ENCODE measurements around the gene SDK1. TPM values are rescaled to one million over a fixed set of nuclear protein-coding genes. Genes with fewer than 3 reads are reported as not detected.

SDK1 gene
- total RNA-seq, 2 experiments from 2014 or later, result 0.19 to 0.36 TPM

DNA sequence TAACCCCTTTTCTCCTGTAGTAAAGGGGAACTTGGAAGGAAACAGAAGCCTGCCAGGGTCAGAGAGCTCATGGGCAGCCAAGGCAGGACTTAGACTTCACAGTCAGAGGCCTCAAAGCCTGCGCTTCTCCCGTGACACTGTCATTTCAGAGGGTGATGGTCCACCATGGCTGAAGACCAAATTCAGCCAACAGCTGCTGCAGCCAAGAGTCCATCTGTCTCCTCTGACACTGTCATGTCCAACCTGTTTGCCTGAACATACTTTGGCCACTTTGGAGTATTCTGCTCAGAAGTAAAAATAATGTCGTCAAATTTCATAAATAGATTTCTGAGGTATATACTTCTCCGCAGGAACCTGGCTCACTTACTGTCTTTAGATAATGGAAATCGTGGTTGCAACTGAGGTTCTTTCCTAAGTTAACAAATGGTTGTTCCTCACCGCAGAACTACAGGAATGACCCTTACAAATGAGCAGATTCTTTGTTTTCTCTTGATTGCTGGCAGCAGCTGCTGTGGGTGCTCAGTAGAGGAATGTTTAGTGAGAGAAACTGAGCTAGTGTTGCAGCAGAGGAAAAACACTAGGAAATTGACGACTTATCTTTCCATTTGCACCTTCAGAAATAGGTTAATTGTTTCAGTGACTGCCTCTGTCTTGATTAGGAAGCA is 626.5 kb downstream of the SDK1 start:
- POLR2A ChIA-PET, result interaction anchor here (0.7 kb wide), 1 partner anchor 361 kb away, joined by 4 read pairs; no protein-coding TSS in a partner anchor
- CTCF ChIA-PET (ENCODE audit: unreplicated experiment), result no interaction called here

DNA sequence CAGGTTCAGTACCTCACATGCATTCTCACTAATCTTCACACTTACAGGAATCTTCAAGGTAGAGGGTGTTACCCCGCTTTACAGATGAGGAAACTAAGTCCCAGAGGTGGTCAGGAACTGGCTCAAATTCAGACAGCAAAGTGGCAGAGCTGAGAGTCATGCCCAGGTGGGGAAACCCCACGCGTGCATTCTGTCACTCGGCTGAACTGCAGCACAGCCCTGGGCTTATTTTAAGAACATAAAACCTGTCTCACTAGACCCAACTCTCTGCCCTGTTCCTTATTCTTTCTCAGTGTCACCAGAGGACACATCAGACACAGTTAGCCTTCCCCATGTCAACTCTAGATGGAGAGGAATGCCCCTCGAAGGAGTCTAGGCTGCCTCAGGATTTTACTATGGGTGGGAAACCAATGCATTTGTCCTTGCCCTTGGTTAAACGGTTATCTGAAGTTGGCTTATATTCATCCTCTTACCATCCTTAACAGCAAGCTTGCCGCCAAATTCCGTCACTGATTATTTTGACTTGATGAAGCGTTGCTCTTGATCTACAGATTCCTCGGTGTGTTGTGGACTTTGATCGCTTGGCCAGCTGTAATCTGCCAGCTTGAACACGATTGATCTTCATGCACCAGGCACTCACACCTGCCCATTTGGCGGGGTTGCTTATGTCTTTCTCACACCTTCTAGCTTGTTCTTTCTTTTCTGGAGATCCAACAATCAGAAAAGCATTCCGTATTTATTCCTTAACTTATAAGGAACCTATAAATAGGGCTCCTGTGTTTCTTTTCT is 627.9 kb downstream of the SDK1 start:
- TF ChIP-seq EZH2phosphoT487 (IDR thresholded peaks at IDR 0.05; ENCODE audit: borderline replicate concordance, low read depth, low read length), result no peak
- TF ChIP-seq, protein P1, sequence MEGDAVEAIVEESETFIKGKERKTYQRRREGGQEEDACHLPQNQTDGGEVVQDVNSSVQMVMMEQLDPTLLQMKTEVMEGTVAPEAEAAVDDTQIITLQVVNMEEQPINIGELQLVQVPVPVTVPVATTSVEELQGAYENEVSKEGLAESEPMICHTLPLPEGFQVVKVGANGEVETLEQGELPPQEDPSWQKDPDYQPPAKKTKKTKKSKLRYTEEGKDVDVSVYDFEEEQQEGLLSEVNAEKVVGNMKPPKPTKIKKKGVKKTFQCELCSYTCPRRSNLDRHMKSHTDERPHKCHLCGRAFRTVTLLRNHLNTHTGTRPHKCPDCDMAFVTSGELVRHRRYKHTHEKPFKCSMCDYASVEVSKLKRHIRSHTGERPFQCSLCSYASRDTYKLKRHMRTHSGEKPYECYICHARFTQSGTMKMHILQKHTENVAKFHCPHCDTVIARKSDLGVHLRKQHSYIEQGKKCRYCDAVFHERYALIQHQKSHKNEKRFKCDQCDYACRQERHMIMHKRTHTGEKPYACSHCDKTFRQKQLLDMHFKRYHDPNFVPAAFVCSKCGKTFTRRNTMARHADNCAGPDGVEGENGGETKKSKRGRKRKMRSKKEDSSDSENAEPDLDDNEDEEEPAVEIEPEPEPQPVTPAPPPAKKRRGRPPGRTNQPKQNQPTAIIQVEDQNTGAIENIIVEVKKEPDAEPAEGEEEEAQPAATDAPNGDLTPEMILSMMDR (conservative IDR thresholded peaks at IDR 0.05; ENCODE audit: low read length), result no peak
- CTCF ChIA-PET (ENCODE audit: unreplicated experiment), result interaction anchor here (0.6 kb wide), 1 partner anchor 18 kb away, joined by 3 read pairs; no protein-coding TSS in a partner anchor
- intact Hi-C loops (cut with micrococcal nuclease; ENCODE audit: unreplicated experiment), result no loop called here

More for the DNA sequence above, 626.5 kb downstream of the SDK1 start:
- Histone ChIP-seq H4K20me1 (ENCODE audit: insufficient read depth, low read length) (no peaks in the 10 kb centered on the region), H3K4me3 (ENCODE audit: low read depth, low read length, poor library complexity, severe bottlenecking) (no peak overlapping the region), H3K9me2 (ENCODE audit: insufficient read depth, low read length) (no peaks in the 10 kb centered on the region), H3K79me2 (ENCODE audit: insufficient read depth, low read depth, low read length) (no peaks in the 10 kb centered on the region), H3K9me3 (ENCODE audit: low read length) (no peaks in the 10 kb centered on the region), H3K27ac (ENCODE audit: low read depth, low read length, poor library complexity, severe bottlenecking) (no peak overlapping the region), H3K4me1 (ENCODE audit: insufficient read depth, low read length, poor library complexity, severe bottlenecking) (no peaks in the 10 kb centered on the region), H3K4me2 (ENCODE audit: low read length) (no peak overlapping the region), H2AFZ (ENCODE audit: low read length) (no peak overlapping the region), H3K36me3 (ENCODE audit: insufficient read depth, low read length) (no peaks in the 10 kb centered on the region)
- intact Hi-C loops (cut with micrococcal nuclease; ENCODE audit: unreplicated experiment), result no loop called here
- no peak for DNase-seq (ENCODE audit: low spot score)
- TF ChIP-seq, protein P1 (conservative IDR thresholded peaks at IDR 0.05; ENCODE audit: low read length), result no peak
- no peak for TF ChIP-seq EZH2phosphoT487 (IDR thresholded peaks at IDR 0.05; ENCODE audit: borderline replicate concordance, low read depth, low read length)
- no TSS peak for BruUV-seq (replicated peaks)

DNA sequence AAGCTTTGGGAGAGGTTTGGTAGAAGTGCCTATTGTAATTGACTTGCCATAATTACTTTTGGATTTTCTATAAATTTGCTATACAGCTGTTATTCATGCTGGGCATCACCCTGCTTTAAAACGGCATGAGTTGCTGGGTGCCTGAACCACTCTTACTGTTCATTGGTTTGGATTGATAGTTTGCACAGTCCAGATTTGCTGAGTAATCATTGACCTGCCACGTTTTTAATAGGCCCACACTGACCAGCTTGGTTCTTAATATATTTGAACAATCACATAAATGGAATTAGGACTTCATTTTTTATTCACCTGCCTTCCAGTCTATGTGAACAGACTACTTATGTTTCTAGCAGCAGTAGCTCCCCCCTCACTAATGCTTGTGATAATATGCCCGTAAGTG is 630.8 kb downstream of the SDK1 start:
- no peaks in the 10 kb centered on the region for H4K20me1 ChIP-seq (ENCODE audit: insufficient read depth, low read length)
- H3K9me2 ChIP-seq (ENCODE audit: insufficient read depth, low read length), result no peaks in the 10 kb centered on the region
- DNase-seq (ENCODE audit: low spot score), result no peak
- H3K9me3 ChIP-seq (ENCODE audit: low read length), result no peaks in the 10 kb centered on the region
- ChIA-PET CTCF (ENCODE audit: unreplicated experiment) (no interaction called here), POLR2A (no interaction called here)
- intact Hi-C loops (cut with micrococcal nuclease; ENCODE audit: unreplicated experiment), result no loop called here
- no peak for TF ChIP-seq EZH2phosphoT487 (IDR thresholded peaks at IDR 0.05; ENCODE audit: borderline replicate concordance, low read depth, low read length)
- TF ChIP-seq, protein P1 (conservative IDR thresholded peaks at IDR 0.05; ENCODE audit: low read length), result no peak
- no peaks in the 10 kb centered on the region for H3K79me2 ChIP-seq (ENCODE audit: insufficient read depth, low read depth, low read length)
- no peak overlapping the region for H3K27ac ChIP-seq (ENCODE audit: low read depth, low read length, poor library complexity, severe bottlenecking)
- no peaks in the 10 kb centered on the region for H3K36me3 ChIP-seq (ENCODE audit: insufficient read depth, low read length)
- no peak overlapping the region for H3K4me2 ChIP-seq (ENCODE audit: low read length)
- H2AFZ ChIP-seq (ENCODE audit: low read length), result no peak overlapping the region
- no TSS peak for BruUV-seq (replicated peaks)
- H3K4me1 ChIP-seq (ENCODE audit: insufficient read depth, low read length, poor library complexity, severe bottlenecking), result no peaks in the 10 kb centered on the region
- no peak overlapping the region for H3K4me3 ChIP-seq (ENCODE audit: low read depth, low read length, poor library complexity, severe bottlenecking)

More for the DNA sequence above, 627.9 kb downstream of the SDK1 start:
- Histone ChIP-seq H3K9me3 (ENCODE audit: low read length) (no peaks in the 10 kb centered on the region), H4K20me1 (ENCODE audit: insufficient read depth, low read length) (no peaks in the 10 kb centered on the region), H3K4me3 (ENCODE audit: low read depth, low read length, poor library complexity, severe bottlenecking) (no peak overlapping the region), H3K79me2 (ENCODE audit: insufficient read depth, low read depth, low read length) (no peaks in the 10 kb centered on the region), H3K4me2 (ENCODE audit: low read length) (no peak overlapping the region), H2AFZ (ENCODE audit: low read length) (no peak overlapping the region), H3K4me1 (ENCODE audit: insufficient read depth, low read length, poor library complexity, severe bottlenecking) (no peaks in the 10 kb centered on the region), H3K9me2 (ENCODE audit: insufficient read depth, low read length) (no peaks in the 10 kb centered on the region), H3K27ac (ENCODE audit: low read depth, low read length, poor library complexity, severe bottlenecking) (no peak overlapping the region), H3K36me3 (ENCODE audit: insufficient read depth, low read length) (no peaks in the 10 kb centered on the region)
- no TSS peak for BruUV-seq (replicated peaks)
- POLR2A ChIA-PET, result no interaction called here
- no peak for DNase-seq (ENCODE audit: low spot score)

Data from OCI-LY7 (cell line).